Tibial nerve (tissue), 4 donors: Measurements from ENCODE around the gene DHRSX. TPM values are rescaled to one million over a fixed set of nuclear protein-coding genes. Genes with fewer than 3 reads are reported as not detected.
"Not testable (repeated sequence)": the region's sequence is repeated elsewhere in the genome, so short reads cannot be mapped to it uniquely, and the experiment has no call there.

Source experiments
- DNase-seq, 2 donors: peaks; one replicate each; pipeline ENCODE4 v3.0.0-alpha.2; 2019; ENCODE audit warnings: low spot score in 2 of 2
- H3K27ac ChIP-seq, 4 donors: fragments of 200-600 bp; sonication (generic) in 3 of 4; one replicate each; pipeline ENCODE4 v1.5.1; 2017 to 2019; ENCODE audit warnings: mild to moderate bottlenecking in 1 of 4
- H3K27me3 ChIP-seq, 2 donors: fragments of 200-600 bp; sonication (generic) in 1 of 2; one replicate each; pipeline versions ENCODE4 v1.5.1 to v1.6.0; 2017 to 2019
- H3K36me3 ChIP-seq, 3 donors: fragments of 200-600 bp; sonication (generic); one replicate each; pipeline ENCODE4 v1.5.1; 2018 to 2019
- H3K4me1 ChIP-seq, 4 donors: fragments of 200-600 bp; sonication (generic) in 3 of 4; one replicate each; pipeline ENCODE4 v1.5.1; 2017 to 2019
- H3K4me3 ChIP-seq, 4 donors: fragments of 200-600 bp; sonication (generic) in 3 of 4; one replicate each; pipeline ENCODE4 v1.5.1; 2017 to 2019; ENCODE audit warnings: mild to moderate bottlenecking in 1 of 4, moderate library complexity in 1 of 4
- H3K9me3 ChIP-seq, 4 donors: fragments of 200-600 bp; sonication (generic) in 3 of 4; one replicate each; pipeline ENCODE4 v1.5.1; 2017 to 2019
- EP300 ChIP-seq, 2 donors: sonication (generic); formaldehyde crosslinking; IDR thresholded peaks; one replicate each; pipeline ENCODE4 v1.6.1; 2017; ENCODE audit warnings: antibody characterized with exemption in 2 of 2, mild to moderate bottlenecking in 1 of 2
- POLR2A ChIP-seq, 2 donors: fragments of 450-650 bp; IDR thresholded peaks; one replicate each; pipeline ENCODE4 v1.6.1; 2017; ENCODE audit warnings: antibody characterized with exemption in 2 of 2, mild to moderate bottlenecking in 2 of 2, moderate library complexity in 2 of 2
- WGBS, 2 donors: methylation state at CpG; one replicate each; pipeline ENCODE4 v1.1.5; 2018; 5-methylcytosine and 5-hydroxymethylcytosine counted together
- total RNA-seq, 4 donors: library from RNA; depleted of rRNA; stranded (reverse); fragments of >200 nt; gene quantifications; one replicate each; pipeline ENCODE4 v1.1.0, GENCODE V29; 2016
- TF ChIP-seq, protein P1 (sequence below), 5 experiments: fragments of 200-600 bp in 3 of 5; fragments of 450-650 bp in 2 of 5; sonication (generic) in 3 of 5; IDR thresholded peaks; one replicate each; pipeline ENCODE4 v1.5.1; 2016 to 2019; ENCODE audit warnings: antibody characterized with exemption in 5 of 5, mild to moderate bottlenecking in 3 of 5, moderate library complexity in 2 of 5

Gene DHRSX
- total RNA-seq, 4 donors from 2014 or later, result 20.3 to 44.3 (median 31.7) TPM

DNA sequence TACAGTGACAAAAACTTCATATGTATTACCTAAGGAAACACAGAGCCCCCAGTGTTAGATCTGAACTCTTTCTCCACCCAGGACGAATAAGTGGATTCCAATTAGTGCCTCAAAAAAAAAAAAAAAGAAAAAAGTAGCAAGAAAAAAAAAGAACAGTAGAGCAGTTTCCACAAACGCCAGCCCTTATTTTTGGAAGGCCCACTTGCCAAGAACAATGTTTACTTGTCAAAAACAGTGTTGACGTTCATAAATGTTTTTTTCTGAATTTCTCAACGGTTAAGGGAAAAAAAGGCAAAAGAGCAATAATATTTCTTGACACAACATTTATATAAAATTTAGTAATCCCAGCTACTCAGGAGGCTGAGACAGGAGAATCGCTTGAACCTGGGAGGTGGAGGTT is 38.7 kb downstream of the DHRSX start:
- WGBS, 2 donors, result 25 to 32% methylated on average over 5 of the region's 5 CpGs
- H3K27me3 ChIP-seq, result no peaks in the 10 kb centered on the region

DNA sequence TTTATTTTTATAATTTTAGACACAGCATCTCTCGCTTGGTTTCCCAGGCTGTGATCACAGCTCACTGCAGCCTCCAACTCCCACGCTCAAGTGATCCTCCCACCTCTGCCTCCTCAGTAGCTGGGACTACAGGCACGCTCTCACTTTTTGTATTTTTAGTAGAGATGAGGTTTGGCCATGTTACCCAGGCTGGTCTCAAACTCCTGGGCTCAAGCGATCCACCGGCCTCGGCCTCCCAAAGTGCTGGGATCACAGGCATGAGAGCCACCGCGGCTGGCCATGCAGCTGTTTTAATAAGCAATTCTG is 39.1 kb downstream of the DHRSX start:
- Histone ChIP-seq H3K4me3 (no peak overlapping the region), H3K4me1 (peaks cover 0 to 23% (median 0%) of the 10 kb centered on the region in 4 donors), H3K9me3 (no peaks in the 10 kb centered on the region), H3K36me3 (no peaks in the 10 kb centered on the region), H3K27me3 (no peaks in the 10 kb centered on the region), H3K27ac (peak overlapping the region in 1 of 4 donors; percentile 24)
- no peak for DNase-seq
- TF ChIP-seq EP300 (IDR thresholded peaks at IDR 0.05) (no peak), POLR2A (IDR thresholded peaks at IDR 0.05) (no peak)
- TF ChIP-seq, protein P1, sequence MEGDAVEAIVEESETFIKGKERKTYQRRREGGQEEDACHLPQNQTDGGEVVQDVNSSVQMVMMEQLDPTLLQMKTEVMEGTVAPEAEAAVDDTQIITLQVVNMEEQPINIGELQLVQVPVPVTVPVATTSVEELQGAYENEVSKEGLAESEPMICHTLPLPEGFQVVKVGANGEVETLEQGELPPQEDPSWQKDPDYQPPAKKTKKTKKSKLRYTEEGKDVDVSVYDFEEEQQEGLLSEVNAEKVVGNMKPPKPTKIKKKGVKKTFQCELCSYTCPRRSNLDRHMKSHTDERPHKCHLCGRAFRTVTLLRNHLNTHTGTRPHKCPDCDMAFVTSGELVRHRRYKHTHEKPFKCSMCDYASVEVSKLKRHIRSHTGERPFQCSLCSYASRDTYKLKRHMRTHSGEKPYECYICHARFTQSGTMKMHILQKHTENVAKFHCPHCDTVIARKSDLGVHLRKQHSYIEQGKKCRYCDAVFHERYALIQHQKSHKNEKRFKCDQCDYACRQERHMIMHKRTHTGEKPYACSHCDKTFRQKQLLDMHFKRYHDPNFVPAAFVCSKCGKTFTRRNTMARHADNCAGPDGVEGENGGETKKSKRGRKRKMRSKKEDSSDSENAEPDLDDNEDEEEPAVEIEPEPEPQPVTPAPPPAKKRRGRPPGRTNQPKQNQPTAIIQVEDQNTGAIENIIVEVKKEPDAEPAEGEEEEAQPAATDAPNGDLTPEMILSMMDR (IDR thresholded peaks at IDR 0.05), result no peak
- 61 to 76% methylated on average over 8 of the region's 8 CpGs for WGBS, 2 donors

More for the DNA sequence above, 38.7 kb downstream of the DHRSX start:
- no peak overlapping the region for H3K4me3 ChIP-seq
- no peak for TF ChIP-seq EP300 (IDR thresholded peaks at IDR 0.05)
- TF ChIP-seq, protein P1 (IDR thresholded peaks at IDR 0.05), result no peak
- no peak for TF ChIP-seq POLR2A (IDR thresholded peaks at IDR 0.05)
- no peak for DNase-seq
- H3K27ac ChIP-seq, result peak overlapping the region in 1 of 4 donors; percentile 24
- H3K36me3 ChIP-seq, result no peaks in the 10 kb centered on the region
- peaks cover 0 to 23% (median 0%) of the 10 kb centered on the region in 4 donors for H3K4me1 ChIP-seq
- H3K9me3 ChIP-seq, result no peaks in the 10 kb centered on the region

- H3K4me1 ChIP-seq, result peaks cover 0 to 23% (median 0%) of the 10 kb centered on the region in 4 donors
- DNase-seq, H3K36me3 ChIP-seq, H3K4me3 ChIP-seq, H3K9me3 ChIP-seq, H3K27ac ChIP-seq, H3K27me3 ChIP-seq: not testable (repeated sequence)
- WGBS, 2 donors, result 78 to 83% methylated on average over 17 of the region's 17 CpGs
Observed at GRCh38 chrX:2460821-2461710, 39.7 kb downstream of the DHRSX start.

GRCh38 chrX:2460048-2460447 is 40.7 kb downstream of the DHRSX start:
- not testable (repeated sequence) for H3K4me3 ChIP-seq, H3K9me3 ChIP-seq, H3K36me3 ChIP-seq, H3K27ac ChIP-seq, H3K27me3 ChIP-seq, DNase-seq
- WGBS, 2 donors, result 94 to 98% methylated on average over 10 of the region's 10 CpGs
- peaks cover 0 to 23% (median 0%) of the 10 kb centered on the region in 4 donors for H3K4me1 ChIP-seq

- TF ChIP-seq EP300 (IDR thresholded peaks at IDR 0.05), result no peak
- TF ChIP-seq, protein P1 (IDR thresholded peaks at IDR 0.05), result no peak
- TF ChIP-seq POLR2A (IDR thresholded peaks at IDR 0.05), result no peak
- H3K27ac ChIP-seq, result no peak overlapping the region
- no peaks in the 10 kb centered on the region for H3K9me3 ChIP-seq
- WGBS, 2 donors, result 83 to 97% methylated on average over 6 of the region's 6 CpGs
- no peak overlapping the region for H3K4me3 ChIP-seq
- no peaks in the 10 kb centered on the region for H3K36me3 ChIP-seq
- H3K27me3 ChIP-seq, result no peaks in the 10 kb centered on the region
- peaks cover 0 to 21% (median 0%) of the 10 kb centered on the region in 4 donors for H3K4me1 ChIP-seq
- DNase-seq, result no peak
Observed at GRCh38 chrX:2458309-2458708, 42.5 kb downstream of the DHRSX start.

GRCh38 chrX:2457289-2458133 is 43.3 kb downstream of the DHRSX start:
- Histone ChIP-seq H3K27me3 (no peaks in the 10 kb centered on the region), H3K27ac (no peak overlapping the region), H3K9me3 (no peaks in the 10 kb centered on the region), H3K36me3 (no peaks in the 10 kb centered on the region), H3K4me1 (peaks cover 0 to 13% (median 0%) of the 10 kb centered on the region in 4 donors), H3K4me3 (no peak overlapping the region)
- no peak for DNase-seq
- TF ChIP-seq, protein P1 (IDR thresholded peaks at IDR 0.05), result no peak
- TF ChIP-seq POLR2A (IDR thresholded peaks at IDR 0.05) (no peak), EP300 (IDR thresholded peaks at IDR 0.05) (no peak)
- 80 to 84% methylated on average over 20 to 26 of the region's 26 CpGs for WGBS, 2 donors

DNA sequence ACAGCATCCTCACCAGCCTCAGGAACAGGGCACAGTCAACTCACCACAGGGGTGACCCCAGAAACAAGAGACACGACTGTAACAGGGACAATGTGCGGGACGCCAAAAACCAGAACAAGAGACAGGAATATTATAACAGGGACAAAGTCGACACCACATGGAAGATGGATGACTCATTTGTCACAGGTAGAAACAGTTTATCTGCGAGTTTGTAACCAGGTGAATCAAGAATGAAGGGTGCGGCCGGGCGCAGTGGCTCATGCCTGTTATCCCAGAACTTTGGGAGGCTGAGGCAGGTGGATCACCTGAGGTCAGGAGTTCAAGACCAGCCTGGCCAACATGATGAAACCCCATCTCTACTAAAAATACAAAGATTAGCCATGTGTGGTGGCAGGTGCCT is 44.7 kb downstream of the DHRSX start:
- not testable (repeated sequence) for H3K4me3 ChIP-seq, H3K4me1 ChIP-seq, H3K27ac ChIP-seq, DNase-seq, H3K36me3 ChIP-seq, H3K27me3 ChIP-seq, H3K9me3 ChIP-seq
- 91 to 93% methylated on average over 8 of the region's 8 CpGs for WGBS, 2 donors

- not testable (repeated sequence) for H3K4me3 ChIP-seq, H3K9me3 ChIP-seq, H3K27me3 ChIP-seq, DNase-seq, H3K4me1 ChIP-seq, H3K27ac ChIP-seq, H3K36me3 ChIP-seq
- 95 to 97% methylated on average over 9 of the region's 9 CpGs for WGBS, 2 donors
Observed at GRCh38 chrX:2454620-2455019, 46.2 kb downstream of the DHRSX start.
